Measurements from ENCODE around the gene VWA8. TPM values are rescaled to one million over a fixed set of nuclear protein-coding genes. Genes with fewer than 3 reads are reported as not detected.
"Not testable (repeated sequence)": the region's sequence is repeated elsewhere in the genome, so short reads cannot be mapped to it uniquely, and the experiment has no call there.

Gene VWA8
- polyA plus RNA-seq, 1 experiment, result 12.4 TPM

- Histone ChIP-seq H3K9me3 (ENCODE audit: control insufficient read depth, insufficient read depth, low read length) (no peaks in the 10 kb centered on the region), H3K4me3 (ENCODE audit: low read depth, low read length) (no peak overlapping the region), H3K27me3 (ENCODE audit: control insufficient read depth, insufficient read depth, low read length) (no peaks in the 10 kb centered on the region), H3K27ac (ENCODE audit: low read depth, low read length) (no peak overlapping the region)
- DNase-seq (ENCODE audit: low read depth, low spot score), result no peak
- POLR2A ChIA-PET, result no interaction called here
- CTCF ChIA-PET, result interaction anchor here (0.7 kb wide), 1 partner anchor 191 kb away, joined by 4 read pairs; no protein-coding TSS in a partner anchor
- TF ChIP-seq CTCF (IDR thresholded peaks at IDR 0.05; ENCODE audit: low read depth, low read length), result no peak
Observed at GRCh38 chr13:41751277-41751676, 209.6 kb downstream of the VWA8 start.

- DNase-seq (ENCODE audit: low read depth, low spot score), result peak; percentile 30
- no peak overlapping the region for H3K27ac ChIP-seq (ENCODE audit: low read depth, low read length)
- POLR2A ChIA-PET, result no interaction called here
- CTCF ChIA-PET, result no interaction called here
- H3K9me3 ChIP-seq (ENCODE audit: control insufficient read depth, insufficient read depth, low read length), result no peaks in the 10 kb centered on the region
- H3K4me3 ChIP-seq (ENCODE audit: low read depth, low read length), result no peak overlapping the region
- no peak for TF ChIP-seq CTCF (IDR thresholded peaks at IDR 0.05; ENCODE audit: low read depth, low read length)
- no peaks in the 10 kb centered on the region for H3K27me3 ChIP-seq (ENCODE audit: control insufficient read depth, insufficient read depth, low read length)
Observed at GRCh38 chr13:41746259-41746658, 214.7 kb downstream of the VWA8 start.

- H3K4me3 ChIP-seq (ENCODE audit: low read depth, low read length); CTCF ChIA-PET; DNase-seq (ENCODE audit: low read depth, low spot score); H3K27me3 ChIP-seq (ENCODE audit: control insufficient read depth, insufficient read depth, low read length); POLR2A ChIA-PET; H3K27ac ChIP-seq (ENCODE audit: low read depth, low read length); H3K9me3 ChIP-seq (ENCODE audit: control insufficient read depth, insufficient read depth, low read length): not testable (repeated sequence)
Observed at GRCh38 chr13:41745496-41745895, 215.4 kb downstream of the VWA8 start.

GRCh38 chr13:41742917-41743552 is 217.9 kb downstream of the VWA8 start:
- ChIA-PET CTCF (no interaction called here), POLR2A (no interaction called here)

GRCh38 chr13:41740479-41740878 is 220.4 kb downstream of the VWA8 start:
- no peaks in the 10 kb centered on the region for H3K27me3 ChIP-seq (ENCODE audit: control insufficient read depth, insufficient read depth, low read length)
- no peak overlapping the region for H3K27ac ChIP-seq (ENCODE audit: low read depth, low read length)
- H3K9me3 ChIP-seq (ENCODE audit: control insufficient read depth, insufficient read depth, low read length), result no peaks in the 10 kb centered on the region
- no peak for TF ChIP-seq CTCF (IDR thresholded peaks at IDR 0.05; ENCODE audit: low read depth, low read length)
- ChIA-PET POLR2A (no interaction called here), CTCF (no interaction called here)
- no peak for DNase-seq (ENCODE audit: low read depth, low spot score)
- no peak overlapping the region for H3K4me3 ChIP-seq (ENCODE audit: low read depth, low read length)

More at GRCh38 chr13:41742917-41743552, 217.9 kb downstream of the VWA8 start:
- Histone ChIP-seq H3K4me3 (ENCODE audit: low read depth, low read length) (no peak overlapping the region), H3K27ac (ENCODE audit: low read depth, low read length) (no peak overlapping the region), H3K9me3 (ENCODE audit: control insufficient read depth, insufficient read depth, low read length) (no peaks in the 10 kb centered on the region), H3K27me3 (ENCODE audit: control insufficient read depth, insufficient read depth, low read length) (no peaks in the 10 kb centered on the region)
- no peak for DNase-seq (ENCODE audit: low read depth, low spot score)
- no peak for TF ChIP-seq CTCF (IDR thresholded peaks at IDR 0.05; ENCODE audit: low read depth, low read length)
